ENCODE measurements around the gene ZSCAN10.
"Not testable (repeated sequence)": the region's sequence is repeated elsewhere in the genome, so short reads cannot be mapped to it uniquely, and the experiment has no call there.

The ZSCAN10 gene

DNA sequence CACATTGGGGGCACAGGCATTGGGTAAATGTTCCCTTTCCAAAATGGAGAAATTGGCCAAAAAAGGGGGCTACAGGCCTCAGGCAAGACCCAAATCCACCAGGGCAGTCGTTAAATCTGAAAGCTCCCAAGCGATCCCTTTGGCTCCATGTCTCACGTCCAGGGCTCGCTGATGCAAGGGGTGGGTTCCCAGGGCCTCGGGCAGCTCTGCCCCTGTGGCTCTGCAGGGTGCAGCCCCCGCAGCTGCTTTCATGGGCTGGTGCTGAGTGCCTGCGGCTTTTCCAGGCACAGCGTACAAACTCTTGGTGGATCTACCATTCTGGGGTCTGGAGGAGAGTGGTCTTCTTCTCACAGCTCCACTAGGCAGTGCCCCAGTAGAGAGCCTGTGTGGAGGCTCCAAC is 15.7 kb downstream of the ZSCAN10 start:
- not testable (repeated sequence) for DNase-seq

DNA sequence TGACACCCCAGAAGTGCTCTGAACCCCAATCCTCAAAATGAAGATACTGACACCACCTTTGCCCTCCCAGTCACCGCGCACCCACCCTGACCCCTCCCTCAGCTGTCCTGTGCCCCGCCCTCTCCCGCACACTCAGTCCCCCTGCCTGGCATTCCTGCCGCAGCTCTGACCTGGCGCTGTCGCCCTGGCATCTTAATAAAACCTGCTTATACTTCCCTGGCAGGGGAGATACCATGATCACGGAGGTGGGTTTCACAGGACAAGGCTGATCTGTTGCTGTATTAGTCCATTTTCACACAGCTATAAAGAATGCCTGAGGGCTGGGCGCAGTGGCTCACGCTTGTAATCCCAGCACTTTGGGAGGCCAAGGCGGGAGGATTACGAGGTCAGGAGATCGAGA is 17.1 kb downstream of the ZSCAN10 start:
- not testable (repeated sequence) for DNase-seq

DNA sequence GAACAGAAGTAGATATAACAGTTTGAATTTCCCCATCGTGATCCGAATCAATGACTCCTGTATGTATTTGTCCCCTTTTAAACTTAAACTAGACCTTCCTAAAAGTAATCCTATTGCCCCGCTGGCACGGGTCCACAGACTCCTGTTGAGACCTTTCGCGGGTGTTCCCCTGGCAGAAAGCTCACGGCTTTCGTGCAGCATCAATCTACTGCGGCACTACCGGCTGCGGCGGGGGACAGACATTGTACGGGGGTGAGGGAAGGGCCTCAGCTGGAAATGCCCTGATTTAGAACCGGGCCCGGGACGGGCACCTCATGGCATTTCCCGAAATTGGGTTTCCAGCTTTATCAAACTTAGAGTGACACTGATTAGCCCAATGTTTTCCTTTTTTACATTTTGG is 19.1 kb downstream of the ZSCAN10 start:
- no peak for DNase-seq

DNA sequence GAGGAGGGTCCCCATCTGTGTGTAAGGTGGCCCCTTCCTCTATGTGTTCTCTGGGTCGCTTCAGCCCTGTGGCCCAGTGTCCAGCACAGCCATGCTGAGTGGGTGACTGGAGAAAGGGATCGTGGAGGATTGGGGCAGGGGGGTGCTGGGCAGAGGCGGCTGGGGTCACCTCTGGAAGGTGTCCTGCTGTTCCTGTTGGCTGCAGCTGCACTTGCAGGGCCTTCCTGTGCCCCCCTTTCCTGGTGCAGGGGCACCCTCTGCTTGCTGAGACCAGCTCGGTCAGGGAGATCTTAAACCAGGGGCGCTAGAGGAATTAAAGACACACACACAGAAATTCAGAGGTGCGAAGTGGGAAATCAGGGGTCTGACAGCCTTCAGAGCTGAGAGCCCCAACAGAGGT is 22.5 kb downstream of the ZSCAN10 start:
- DNase-seq = no peak

DNA sequence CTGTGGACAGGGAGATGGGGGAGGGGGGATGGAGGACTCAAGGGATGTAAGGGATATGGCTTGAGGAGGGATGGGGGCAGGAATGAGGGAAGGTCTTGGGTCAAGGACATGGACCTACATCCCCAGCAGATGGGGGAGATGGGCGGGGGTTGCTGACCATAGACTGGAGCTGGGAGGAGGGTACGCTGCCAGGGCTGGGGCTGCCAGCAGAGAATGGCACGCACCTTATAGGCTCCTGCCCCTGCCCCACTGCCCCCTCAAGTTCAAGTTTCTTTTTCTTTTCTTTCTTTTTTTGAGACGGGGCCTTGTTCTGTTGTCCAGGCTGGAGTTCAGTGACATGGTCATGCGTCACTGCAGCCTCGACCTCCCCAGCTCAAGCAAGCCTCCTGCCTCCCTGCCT is 23.1 kb downstream of the ZSCAN10 start:
- not testable (repeated sequence) for DNase-seq

DNA sequence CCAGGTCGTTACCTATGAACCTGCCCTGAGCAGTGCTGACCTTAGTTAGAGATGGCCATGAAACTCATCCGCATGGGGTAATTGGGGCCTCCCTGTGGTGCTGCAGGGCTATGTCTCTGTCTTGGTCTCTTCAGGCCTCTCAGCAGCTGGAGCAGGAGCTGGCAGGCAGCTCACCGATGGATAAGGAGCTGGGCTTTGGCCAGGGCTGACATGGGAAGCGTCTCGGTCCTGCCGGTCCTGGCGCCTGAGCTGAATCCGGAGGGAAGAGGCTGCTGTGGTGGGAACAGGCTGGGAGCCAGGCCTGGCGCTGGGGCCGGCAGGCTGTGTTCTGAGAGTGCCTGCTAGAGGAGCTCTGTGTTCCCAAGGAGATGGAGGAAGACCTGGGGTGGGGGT is 23.6 kb downstream of the ZSCAN10 start:
- no peak for DNase-seq

DNA sequence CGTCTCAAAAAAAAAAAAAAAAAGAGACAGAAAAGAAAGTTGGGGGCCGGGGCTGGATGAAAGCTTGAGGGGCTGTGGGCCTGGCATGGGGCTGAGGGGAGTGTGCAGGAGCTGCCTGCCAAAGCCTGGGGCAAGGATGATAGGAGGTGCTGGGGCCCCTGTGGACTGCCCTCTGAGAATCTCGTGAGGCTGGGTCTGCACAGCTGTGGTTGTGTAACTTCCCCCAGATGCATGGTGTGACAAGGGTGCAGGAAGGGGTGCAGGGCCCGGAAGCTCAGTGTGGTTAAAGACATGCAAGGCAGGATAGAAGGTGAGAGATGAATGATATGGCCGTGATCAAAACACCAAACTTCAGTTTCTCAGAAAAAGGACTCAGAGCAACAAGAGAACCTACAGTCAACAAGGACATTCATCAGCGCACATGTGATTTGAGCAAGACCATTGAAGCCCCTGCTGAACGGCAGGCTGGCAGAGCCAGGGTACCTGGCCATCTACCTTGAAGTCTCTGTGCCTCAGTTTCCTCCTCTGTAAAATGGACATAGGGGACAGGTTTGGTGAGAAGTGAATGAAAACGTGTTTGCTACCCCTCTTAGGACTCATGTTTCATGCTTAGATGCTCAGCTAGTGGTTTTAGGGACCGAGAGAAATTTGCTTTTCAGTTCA is 24.1 kb downstream of the ZSCAN10 start:
- DNase-seq = no peak

DNA sequence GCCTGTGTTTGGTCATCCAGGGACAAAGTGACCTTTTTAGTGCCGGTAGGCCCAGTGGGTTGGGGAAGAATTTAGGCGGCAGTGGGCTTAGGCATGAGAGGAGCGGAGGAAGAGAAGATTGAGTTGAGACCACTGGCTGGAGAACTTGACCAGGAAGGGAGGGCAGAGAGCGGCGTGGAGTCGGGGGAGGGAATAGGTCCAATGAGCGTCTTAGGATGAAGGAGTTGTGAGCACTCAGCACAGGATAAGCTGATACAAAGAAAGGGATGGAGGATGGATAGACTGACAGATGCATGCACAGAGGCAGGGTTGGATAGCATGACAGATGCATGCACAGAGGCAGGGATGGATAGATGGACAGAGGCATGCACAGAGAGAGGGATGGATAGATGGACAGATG is 25.6 kb downstream of the ZSCAN10 start:
- no peak for DNase-seq

DNA sequence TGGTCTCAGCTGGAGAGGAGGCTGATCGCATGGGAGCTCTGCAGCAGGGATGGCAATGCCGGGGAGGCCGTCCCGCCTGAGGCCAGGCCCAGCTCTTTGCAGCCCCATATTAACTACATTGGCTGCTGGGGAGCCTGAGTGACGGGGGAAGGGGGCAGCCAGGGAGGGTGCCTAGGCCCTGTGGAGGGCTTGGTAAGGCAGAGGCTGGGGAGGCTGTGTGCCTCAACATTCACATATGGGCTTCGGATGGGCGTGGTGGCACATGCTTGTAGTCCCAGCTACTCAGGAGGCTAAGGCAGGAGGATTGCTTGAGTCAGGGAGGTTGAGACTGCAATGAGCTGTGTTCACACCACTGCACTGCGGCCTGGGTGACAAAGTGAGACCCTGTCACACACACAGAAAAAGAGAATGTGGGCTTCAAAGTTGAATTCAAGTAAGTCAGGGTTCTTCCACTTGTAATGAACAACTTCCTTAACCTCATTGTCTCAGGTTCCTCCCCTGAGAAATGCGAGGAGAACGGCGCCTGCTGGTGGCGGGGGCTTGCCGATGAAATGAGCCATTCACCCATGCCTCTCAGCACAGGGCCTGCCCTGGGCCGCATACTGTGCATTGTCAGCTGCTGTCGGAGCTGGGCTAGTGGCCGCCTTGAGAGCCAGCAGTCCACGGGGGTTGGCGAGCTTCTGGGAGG is 26.4 kb downstream of the ZSCAN10 start:
- DNase-seq = not testable (repeated sequence)

DNA sequence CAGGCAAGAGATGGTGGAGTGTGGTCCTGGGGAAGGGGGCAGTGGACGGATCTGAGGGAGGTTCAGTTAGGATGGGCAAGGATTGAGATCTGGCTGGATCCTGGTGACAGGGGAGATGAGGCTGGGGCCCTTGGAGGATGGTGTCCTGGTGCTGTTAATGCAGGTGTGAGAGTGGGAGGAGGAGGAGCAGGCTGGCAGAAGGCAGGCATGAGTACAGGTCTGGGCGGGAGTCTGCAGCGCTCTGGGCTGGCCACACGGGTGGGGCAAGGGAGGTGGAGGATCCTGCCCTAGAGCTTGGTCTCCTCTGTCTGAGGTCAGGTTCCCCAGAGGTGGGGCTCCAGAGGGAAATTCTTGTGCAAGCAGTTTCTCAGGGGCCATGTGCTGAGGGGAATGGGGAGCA is 26.9 kb downstream of the ZSCAN10 start:
- DNase-seq = not testable (repeated sequence)

DNA sequence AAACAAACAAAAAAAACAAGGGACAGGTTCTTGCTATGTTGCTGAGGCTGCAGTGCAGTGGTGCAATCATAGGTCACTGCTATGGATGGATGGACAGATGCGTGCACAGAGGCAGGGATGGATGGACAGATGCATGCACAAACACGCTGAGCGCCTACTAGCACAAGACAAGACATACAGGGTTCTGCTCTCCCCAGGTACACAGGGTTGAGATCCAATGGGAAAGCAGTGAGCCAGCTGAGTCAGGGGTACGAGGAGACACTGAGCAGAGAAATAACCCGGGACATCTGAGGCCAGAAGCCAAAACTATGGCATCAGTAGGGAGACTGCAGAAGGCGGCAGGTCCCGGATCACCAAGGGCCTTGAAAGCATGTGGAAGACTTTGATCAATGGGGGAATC is 27.4 kb downstream of the ZSCAN10 start:
- no peak for DNase-seq

DNA sequence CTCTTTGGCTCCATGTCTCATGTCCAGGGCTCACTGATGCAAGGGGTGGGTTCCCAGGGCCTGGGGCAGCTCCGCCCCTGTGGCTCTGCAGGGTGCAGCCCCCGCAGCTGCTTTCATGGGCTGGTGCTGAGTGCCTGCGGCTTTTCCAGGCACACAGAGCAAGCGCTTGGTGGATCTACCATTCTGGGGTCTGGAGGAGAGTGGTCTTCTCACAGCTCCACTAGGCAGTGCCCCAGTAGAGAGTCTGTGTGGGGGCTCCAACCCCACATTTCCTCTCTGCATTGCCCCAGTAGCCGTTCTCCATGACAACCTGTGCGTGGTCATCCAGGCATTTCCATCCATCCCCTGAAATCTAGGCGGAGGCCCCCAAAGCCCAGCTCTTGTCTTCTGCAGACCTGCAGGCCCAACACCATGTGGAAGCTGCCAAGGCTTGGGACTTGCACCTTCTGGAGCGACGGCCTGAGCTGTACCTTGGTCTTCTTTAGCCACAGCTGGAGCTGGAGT is 28.4 kb downstream of the ZSCAN10 start:
- DNase-seq = no peak

DNA sequence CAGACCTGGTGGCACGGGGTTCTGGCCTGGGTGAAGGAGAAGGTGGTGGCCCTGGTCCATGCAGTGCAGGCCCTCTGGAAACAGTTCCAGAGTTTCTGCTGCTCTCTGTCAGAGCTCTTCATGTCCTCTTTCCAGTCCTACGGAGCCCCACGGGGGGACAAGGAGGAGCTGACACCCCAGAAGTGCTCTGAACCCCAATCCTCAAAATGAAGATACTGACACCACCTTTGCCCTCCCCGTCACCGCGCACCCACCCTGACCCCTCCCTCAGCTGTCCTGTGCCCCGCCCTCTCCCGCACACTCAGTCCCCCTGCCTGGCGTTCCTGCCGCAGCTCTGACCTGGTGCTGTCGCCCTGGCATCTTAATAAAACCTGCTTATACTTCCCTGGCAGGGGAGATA is 29.9 kb downstream of the ZSCAN10 start:
- DNase-seq = not testable (repeated sequence)

DNA sequence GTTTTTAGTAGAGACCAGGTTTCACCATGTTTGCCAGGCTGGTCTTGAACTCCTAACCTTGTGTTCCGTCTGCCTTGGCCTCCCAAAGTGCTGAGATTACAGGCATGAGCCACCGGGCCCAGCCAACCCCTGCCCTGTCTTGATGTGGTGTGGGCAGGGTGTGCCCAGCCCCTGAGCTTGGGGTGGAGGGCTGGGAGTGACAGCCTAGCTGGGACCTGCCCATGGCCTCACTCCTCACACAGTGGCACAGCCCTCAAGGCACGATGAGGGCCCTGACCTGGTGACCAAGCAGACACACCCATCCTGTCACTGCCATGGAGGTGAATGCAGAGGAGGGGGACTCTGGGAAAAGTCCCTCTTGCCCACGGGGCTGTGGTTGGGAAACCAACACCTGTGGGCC is 30.6 kb downstream of the ZSCAN10 start:
- DNase-seq = no peak

DNA sequence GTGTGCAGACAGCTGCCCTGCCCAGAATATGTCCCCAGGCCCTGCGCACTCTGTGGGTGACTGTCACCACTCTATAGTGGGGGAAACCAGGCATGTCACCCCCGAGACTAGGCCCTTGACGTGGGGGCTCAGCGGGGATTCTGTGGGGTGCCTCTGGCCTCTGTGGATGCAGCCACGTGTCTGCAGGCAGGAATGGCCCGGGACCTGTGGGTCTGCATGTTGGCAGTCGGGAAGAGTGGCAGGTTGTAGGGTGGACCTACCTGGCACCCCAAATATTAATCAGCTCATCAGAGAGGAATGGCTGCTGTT is 32.7 kb downstream of the ZSCAN10 start:
- no peak for DNase-seq

DNA sequence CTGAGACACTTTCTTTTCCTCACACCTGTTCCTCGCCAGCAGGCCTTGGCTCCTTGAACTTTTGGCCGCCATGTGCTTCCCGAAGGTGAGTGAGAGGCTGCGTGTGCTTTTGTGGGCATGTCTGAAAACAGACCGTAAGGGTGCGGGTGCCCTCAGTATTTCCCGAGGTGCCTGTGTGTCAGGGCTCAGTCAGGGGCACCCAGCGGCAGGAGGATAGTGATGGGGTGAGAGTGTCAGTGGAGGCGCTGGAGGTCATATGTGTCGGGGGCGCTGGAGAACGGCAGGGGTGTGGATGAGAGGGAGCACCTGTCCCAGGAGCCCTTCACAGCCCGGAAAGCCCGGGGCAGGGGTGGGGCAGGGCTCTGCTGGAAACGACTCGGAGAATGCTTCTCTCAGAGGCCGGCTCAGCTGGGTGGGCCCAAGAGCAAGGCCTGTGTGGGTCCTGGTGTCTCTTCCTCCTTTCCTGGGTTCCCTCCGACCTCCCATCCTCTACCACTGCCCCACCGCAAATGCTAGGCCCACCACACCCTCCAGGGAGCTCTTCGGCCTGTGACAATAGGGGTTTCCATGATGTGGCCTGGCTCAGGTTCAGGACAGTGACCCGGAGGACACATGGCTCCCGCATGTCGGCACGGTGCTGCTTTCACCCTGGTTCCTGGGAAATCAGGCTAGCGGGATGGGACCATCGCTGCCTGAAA is 33.2 kb downstream of the ZSCAN10 start:
- DNase-seq = no peak

DNA sequence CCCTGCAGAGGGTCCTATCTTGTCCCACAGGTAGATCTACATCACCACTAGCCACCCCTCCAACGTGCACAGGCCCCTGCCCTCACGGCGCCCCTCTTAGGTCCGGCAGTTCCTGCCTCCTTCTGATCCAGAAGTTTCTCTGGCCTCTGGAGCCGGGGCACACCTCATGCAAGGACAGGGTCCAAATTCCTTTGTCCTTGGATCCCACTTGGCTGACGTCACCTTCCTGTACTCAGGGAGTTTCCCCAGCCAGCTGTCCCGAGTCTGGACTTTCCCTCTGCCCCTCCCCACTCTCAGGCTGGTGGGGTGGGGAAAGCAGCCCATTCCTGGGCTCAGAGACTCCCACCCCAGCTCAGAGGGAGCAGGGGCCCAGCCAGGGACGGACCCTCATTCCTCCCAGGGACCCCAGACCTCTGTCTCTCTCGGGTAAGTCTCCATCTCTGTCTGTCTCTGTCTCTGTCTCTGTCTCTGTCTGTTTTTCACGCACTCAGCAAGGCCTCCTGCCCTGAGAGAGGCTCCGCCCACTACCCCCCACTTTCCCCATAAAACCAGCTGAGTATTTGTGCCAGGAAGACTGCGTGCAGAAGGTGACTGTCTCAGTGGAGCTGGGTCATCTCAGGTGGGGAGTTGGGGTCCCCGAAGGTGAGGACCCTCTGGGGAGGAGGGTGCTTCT is 33.9 kb downstream of the ZSCAN10 start, which contains the start of gene IL32:
TSS of gene IL32 (plus strand) at position 572 of the 673 bp plus-strand sequence. CDS start 172 bp downstream, outside the sequence.
- DNase-seq = no peak

DNA sequence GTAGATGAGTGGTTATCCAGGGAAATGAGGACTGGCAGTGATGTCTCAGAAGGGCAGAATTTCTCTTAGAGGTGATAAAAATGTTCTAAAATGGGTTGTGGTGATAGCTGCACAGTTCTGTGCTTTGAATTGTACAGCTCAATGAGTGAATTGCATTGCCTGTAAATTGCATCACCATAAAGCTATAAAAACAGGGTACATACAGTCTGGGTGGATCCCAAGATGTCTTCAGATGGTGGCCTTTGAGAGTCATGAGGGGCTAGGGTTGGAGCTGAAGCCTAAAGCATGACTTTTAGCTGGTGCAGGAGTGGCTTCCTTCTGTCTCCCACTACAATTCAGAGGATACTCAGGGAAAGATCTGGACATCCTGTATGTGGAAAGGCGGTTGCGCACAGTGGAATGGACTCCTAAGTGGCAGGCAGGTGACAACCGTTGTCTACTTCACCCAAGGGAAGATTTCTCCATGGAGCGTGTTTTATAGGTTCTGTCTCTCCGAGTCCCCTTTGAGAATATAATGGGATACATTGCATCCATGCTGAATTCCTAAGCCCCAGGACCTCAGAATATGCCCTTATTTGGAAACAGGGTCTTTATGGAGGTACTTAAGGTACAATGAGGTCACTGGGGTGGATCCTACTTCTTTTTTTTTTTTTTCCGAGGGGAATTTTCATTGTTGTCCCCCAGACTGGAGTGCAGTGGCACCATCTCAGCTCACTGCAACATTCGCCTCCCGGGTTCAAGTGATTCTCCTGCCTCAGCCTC is 35.3 kb downstream of the ZSCAN10 start:
- DNase-seq = no peak

DNA sequence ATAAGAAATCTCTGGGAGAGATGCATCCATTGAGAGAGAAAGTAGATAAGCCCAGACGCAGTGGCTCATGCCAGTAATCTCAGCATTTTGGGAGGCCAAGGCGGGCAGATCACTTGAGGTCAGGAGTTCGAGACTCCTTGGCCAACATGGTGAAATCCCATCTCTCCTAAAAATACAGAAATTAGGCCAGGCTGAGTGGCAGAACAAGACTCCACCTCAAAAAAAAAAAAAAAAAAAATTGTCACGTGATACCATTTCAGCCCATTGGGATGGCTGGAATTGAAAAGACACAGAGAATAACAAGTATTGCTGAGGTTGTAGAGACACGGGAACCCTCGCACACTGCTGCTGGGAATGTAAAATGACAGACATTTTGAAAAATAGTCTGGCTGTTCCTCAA is 36.5 kb downstream of the ZSCAN10 start:
- DNase-seq = no peak

DNA sequence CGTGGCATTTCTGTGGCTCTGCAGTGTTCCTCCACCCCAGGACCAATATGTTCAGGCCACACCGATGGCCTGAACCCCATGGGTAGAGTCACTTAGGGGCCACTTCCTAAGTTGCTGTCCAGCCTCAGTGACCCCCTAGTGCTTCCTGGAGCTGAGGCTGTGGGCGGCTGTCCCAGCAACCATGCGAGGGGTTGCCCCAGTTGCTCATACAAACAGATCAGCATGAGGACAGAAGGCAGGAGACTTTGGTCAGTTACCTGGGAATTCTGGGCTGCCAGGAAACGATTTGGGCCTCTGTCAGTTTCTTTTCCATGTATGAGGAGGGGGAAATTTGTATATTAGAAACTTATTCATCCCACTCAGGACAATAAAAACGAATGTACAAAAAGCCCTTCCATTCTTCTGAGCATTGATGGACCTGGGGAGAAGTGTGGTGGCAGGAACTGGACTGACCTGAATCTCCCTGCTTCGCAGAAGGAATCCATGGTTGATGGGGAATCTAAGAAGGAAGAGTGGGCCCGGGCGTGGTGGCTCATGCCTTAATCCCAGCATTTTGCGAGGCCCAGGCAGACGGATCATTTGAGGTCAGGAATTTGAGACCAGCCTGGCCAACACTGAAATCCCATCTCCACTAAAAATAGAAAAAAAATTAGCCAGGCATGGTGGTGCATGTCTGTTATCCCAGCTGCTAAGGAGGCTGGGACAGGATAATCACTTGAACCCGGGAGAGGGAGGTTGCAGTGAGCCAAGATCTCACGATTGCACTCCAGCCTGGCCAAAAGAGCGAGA is 38.6 kb downstream of the ZSCAN10 start:
- DNase-seq = no peak

DNA sequence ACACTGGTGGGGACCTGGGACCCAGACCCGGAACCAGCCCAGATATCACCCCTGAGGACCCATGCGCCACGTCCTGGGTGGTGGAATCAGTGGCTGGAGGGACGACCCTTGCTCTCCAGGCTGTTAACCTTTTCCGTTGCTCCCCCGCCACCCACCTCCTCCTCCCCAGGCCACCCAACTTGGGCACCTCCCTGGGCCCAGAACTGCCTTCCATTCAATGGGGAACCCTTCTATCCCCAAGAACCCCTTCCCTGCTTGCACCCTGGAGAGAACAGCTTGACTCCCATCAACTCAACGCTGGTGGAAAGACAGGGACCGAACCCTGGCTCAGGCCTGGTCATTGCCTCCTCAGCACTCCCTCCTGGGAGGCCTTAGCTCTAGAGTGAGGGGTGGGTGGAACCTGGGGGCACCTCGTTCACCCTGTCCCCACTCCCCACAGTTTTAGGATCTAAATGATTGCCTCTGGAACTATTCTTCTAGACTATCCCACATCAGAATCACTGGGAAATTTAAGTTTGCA is 39.3 kb downstream of the ZSCAN10 start:
- DNase-seq = no peak

Data from NCI-H2171 treated with DMSO at 0.1 percent for 48 hours (cell line).